NCI-H1105 (cell line): ENCODE data around the gene IGSF6.
"Not testable (repeated sequence)": the region's sequence is repeated elsewhere in the genome, so short reads cannot be mapped to it uniquely, and the experiment has no call there.

Source experiments
- DNase-seq: peaks from one replicate; lab custom pipeline; 2025; lab: John Stamatoyannopoulos, UW

The IGSF6 gene

GRCh38 chr16:21653571-21653970 is 1.2 kb upstream of the IGSF6 start:
- no peak for DNase-seq

DNA sequence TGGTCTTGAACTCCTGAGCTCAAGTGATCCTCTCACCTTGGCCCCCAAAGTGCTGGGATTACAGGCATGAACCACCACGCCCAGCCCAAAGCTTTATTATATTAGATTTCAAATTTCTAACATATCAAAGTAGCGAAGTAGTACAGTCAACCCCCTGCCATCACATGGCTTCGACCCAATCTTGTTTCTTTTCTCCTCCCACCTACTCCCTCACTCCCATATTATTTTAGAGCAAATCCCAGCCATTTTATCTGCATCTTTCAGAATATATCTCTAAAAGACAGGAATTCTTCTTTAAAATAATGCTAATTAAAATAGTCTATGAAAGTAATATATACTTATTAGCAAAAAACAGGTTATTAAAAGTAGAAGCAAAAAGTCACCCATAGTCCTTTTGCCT is 893 bp downstream of the IGSF6 start:
- no peak for DNase-seq

GRCh38 chr16:21650521-21650920 is 1.9 kb downstream of the IGSF6 start:
- DNase-seq = no peak

- not testable (repeated sequence) for DNase-seq
These were observed 2.5 kb downstream of the IGSF6 start for GRCh38 chr16:21649826-21650406.

- DNase-seq = no peak
These were observed 4.7 kb downstream of the IGSF6 start for GRCh38 chr16:21647562-21648164.

DNA sequence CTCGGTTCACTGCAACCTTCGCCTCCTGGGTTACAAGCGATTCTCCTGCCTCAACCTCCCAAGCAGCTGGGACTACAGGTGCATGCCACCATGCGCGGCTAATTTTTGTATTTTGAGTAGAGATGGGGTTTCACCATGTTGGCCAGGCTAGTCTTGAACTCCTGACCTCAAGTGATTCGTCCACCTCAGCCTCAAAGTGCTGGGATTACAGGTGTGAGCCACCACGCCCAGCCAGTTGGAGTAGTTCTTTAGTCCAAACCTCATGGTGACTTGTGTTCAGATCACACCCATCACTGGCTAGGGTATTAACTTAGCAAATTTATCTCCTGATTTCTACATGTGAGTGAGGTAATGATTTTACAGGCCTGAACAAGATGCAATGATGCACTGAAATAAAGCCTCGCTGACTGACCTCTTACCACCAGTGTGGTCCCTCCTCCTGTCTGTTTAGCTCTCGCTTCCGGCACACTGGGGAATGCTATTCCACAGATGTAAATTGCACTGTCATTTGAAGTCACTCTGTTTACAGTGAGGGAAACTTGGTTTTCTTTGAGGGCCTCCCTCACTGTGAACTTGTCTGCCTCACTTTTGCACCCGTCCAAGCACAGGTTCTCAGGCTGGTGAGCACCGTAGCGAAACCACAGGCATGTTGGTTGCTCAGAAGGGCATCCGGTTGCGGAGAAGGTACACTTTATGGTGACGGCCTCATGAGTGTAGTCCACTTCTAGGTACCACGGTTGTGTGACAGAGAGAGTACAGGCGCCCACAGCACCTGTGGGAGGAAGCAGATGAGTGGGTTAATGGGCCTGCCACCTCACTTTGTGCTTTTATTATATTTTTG is 5.5 kb downstream of the IGSF6 start:
- DNase-seq = no peak

GRCh38 chr16:21646091-21646490 is 6.3 kb downstream of the IGSF6 start:
- DNase-seq = no peak

- no peak for DNase-seq
These were observed 7.1 kb downstream of the IGSF6 start for GRCh38 chr16:21645261-21645721.

DNA sequence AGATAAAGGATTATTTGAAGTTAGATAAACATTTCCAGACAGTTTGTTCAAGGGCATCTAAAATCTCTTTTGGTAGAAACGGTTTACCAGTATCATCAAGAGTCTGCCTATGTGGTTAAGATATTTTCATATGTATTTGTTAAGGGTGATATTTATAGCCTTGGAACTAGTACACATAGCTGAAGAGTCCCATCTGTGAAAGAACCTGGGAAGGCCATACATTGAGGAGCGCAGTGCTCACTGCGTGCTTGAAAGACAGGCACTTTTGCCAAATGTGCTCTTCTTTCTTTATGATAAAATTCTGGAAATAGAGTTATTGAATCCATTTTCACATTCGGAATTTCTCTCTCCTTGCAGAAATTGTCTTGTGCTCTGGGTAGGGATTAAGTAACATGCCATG is 7.7 kb downstream of the IGSF6 start:
- DNase-seq = no peak

DNA sequence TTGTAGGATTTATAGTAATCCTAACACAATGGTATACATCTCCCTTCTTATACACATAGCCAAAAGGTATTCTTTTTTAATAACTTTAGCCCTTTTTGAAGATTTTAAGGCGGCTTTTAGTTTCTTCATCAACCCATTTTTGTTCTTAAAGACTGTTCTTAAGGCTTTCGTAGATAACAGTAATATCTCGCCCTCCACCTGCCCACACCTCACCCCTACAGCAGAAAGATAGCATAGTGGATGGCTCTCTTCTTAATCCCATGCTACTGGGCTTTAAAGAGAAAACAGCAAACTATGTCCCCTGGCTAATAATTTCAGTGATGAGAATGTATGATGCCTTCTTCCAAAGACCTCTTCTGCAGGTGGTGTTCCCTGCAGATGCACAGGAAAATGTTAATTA is 8.6 kb downstream of the IGSF6 start:
- DNase-seq = no peak

DNA sequence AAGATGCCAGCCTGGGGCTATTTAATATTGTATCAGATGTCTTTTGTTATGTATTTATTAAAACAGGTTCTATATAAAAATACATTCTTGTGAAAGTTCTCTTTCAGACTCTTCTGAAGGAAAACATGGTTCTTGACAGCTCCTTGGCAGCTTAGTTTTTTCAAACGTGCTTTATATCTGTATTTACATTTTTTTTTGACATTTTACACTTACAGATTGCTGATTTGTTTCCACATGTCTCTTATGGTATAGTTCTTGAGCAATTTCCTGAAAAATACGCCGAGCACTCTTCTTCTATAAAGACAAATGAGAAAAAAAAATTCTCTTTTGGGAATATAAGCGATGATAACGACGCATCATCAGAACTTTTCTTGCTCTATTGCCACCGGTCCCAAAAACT is 9.5 kb downstream of the IGSF6 start:
- DNase-seq = no peak

DNA sequence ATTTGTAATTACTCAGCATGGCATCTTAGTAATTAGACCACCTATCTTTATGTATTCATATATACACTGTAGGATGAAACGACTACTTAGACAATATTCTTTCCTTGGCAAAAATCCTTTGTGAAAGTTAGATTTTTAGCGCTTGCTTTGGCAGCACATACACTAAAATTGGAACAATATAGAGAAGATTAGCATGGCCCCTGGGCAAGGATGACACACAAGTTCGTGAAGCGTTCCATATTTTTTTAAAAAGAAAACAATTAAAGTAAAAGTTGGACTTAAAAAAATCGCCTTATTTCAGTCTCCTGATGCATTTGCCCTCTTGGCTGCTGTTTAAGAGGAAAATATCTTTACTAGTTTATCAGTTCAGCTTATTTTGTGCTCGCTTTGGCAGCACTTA is 10.5 kb downstream of the IGSF6 start:
- no peak for DNase-seq

- no peak for DNase-seq
These were observed 12.9 kb downstream of the IGSF6 start for GRCh38 chr16:21639493-21639892.

GRCh38 chr16:21638573-21638975 is 13.8 kb downstream of the IGSF6 start:
- no peak for DNase-seq

DNA sequence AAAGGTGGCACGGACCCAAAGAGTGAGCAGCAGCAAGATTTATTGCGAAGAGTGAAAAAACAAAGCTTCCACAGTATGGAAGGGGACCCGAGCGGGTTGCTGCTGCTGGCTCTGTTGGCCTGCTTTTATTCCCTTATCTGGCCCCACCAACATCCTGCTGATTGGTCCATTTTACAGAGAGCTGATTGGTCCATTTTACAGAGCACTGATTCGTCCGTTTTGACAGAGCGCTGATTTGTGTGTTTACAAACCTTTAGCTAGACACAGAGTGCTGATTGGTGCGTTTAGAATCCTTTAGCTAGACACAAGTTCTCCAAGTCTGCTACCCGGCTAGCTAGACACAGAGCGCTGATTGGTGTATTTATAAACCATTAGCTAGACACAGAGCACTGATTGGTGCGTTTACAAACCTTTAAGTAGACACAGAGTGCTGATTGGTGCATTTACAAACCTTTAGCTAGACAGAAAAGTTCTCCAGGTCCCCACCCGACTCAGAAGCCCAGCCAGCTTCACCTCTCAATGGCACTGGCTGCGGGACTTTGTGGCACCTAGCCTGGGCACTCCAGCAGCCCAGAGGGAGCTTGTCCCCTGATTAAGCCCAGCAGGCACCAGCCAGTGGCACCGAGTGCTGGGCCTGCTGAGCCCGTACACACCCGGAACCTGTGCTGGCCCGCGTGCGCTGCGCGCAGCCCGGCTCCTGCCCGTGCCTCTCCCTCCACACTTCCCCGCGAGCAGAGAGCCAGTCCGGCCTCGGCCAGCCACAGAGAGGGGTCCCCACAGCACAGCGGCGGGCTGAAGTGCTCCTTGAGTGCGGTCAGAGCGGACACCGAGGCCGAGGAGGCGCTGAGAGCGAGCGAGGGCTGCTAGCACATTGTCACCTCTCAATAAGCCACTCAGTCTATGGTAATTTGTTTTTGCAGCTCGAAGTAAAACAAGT is 15.1 kb downstream of the IGSF6 start:
- DNase-seq = no peak

- DNase-seq = not testable (repeated sequence)
These were observed 16.7 kb downstream of the IGSF6 start for GRCh38 chr16:21635694-21636093.

DNA sequence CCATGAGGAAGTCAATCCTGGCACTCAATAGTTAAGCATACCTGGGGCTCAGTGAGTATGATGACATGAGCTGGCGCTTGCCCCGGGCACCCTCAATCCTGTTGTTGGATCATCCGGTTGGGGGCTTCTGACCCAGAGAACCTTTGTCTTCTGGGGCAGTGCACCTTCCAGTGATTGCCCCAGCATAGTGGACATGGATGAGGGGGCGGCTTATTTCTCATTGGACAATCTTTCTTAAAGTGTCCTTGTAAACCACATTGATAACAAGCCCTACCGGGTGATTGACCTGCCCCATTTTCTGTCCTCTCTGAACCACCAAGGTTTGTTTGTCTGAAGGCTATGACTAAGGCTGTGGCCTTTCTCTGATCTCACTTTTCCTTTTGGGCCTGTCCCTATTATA is 18.2 kb downstream of the IGSF6 start:
- no peak for DNase-seq

DNA sequence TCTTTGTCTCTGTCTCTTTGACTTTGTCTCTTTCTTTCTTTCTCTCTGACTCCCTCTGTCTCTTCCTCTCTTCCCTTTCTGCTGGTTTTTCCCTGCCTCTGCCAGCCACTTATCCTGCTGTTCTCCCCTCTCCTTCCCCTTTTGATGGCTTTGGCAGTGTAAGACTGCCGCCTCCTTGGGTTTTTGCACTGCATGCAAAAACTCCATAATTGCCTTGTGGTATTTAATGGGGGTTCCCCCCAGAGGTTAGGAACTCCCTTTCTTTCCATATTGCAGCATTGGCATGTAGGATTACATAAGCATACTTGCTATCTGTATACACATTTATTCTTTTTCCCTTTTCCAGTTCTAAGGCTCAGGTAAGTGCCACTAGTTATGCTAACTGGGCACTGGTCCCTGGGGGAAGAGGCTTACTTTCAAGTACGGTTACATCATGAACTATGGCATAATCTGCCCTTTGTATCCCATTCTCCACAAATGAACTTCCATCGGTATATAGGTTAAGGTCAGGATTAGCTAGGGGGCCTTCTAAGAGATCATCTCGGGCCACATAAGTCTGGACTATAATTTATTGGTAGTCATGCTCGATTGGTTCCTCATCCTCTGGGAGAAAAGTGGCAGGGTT is 20.3 kb downstream of the IGSF6 start:
- DNase-seq = not testable (repeated sequence)

DNA sequence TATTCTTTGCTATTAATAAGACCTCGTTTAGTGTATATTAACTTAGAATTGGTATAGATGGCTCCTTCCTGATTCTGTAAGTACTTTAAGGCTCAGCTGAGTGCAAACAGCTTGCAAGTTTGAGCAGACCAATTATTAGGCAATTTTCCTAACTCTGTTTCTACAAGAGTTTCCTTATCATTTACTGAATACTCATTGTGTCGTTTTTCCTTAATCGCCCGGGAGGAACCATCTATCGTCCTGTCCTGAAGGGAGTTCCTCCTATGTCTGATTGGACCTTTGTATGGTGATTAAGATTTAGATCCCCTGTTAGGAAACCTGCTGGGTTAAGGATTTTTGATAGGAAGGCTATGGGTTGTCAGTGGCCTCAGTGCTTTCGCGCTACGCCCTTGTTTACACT is 21.0 kb downstream of the IGSF6 start:
- not testable (repeated sequence) for DNase-seq

- DNase-seq = not testable (repeated sequence)
These were observed 21.5 kb downstream of the IGSF6 start for GRCh38 chr16:21630866-21631265.
